Left kidney (tissue), 2 donors: Measurements from ENCODE around the gene C14orf119. TPM values are rescaled to one million over a fixed set of nuclear protein-coding genes. Genes with fewer than 3 reads are reported as not detected.

Experiments
- DNase-seq: peaks from one replicate; pipeline ENCODE4 v3.0.0-alpha.2; 2013
- polyA plus RNA-seq: library from polyadenylated mRNA; unstranded; fragments of 120-200 nt; gene quantifications from one replicate; pipeline ENCODE4 v1.2.1, GENCODE V29; 2013; ENCODE audit not compliant: insufficient read length

The C14orf119 gene
- polyA plus RNA-seq, 1 donor: 76.1 TPM

DNA sequence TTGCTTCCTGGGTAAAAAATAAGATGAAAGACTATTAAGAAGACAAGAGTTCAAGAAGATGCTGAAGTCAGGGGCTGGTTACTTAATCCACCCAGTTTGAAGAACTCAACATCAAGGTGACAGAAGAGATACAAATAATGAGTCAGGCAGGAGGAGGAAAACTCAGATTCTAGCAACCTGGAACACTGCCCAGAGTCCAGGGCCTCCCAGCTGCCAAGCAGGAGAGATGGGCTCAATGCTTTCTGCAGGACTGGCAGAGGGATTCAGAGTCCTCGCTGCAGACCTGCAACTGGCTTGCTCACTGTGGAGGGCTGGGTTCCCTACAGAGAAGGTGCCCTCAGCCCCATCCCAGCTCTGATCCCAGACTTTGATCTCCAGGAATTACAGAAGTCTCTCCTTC lies 52.4 kb downstream of the C14orf119 start:
- no peak for DNase-seq

DNA sequence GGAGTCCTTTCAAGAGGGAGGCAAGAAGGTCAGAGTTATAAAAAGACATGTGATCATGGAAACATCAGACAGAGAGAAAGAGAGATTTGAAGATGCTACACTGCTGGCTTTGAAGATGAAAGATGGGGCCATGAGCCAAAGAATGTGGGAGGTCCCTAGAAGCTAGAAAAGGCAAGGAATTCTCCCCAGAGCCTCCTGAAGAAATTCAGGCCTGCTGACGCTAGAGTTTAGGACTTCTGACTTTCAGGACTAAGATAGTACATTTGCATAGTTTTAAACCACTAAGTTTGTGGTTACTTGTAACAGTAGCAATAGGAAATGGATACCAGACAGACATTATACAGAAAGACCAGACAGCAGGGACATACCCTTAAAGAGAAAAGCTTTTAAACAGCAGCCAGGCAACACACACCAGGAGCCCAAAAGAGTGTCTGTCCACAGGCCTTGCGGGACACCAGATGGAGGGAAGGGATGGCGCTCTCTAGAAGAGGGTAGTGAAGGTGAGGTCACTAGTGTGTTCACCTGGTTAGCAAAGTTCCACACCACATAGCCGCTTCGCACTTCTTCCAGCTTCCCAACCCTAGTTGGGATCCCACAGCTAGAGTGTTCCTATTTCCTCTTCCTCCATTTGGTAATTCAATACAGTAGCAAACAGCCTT lies 53.4 kb downstream of the C14orf119 start:
- no peak for DNase-seq

DNA sequence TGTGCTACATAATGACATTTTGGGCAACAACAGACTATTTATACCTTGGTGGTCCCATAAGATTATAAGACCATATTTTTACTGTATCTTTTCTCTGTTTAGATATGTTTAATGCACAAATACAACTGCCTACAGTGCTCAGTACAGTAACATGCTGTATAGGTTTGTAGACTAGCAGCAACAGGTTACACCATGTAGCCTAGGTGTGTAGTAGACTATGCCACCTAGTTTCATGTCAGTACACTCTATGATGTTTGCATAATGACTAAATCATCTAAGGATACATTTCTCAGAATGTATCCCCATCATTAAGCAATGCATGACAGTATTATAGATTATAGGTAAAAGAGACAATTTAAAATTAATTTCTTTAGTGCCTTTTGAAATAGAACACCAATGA lies 54.4 kb downstream of the C14orf119 start:
- DNase-seq: no peak

Other genes with a start within 250 kb of the C14orf119 start
- 74.8 TPM for gene LRP10, start 223.8 kb upstream of the C14orf119 start, polyA plus RNA-seq
- 1.9 TPM for gene REM2, start 212.3 kb upstream of the C14orf119 start, polyA plus RNA-seq
- gene RBM23, start 176.4 kb upstream of the C14orf119 start, polyA plus RNA-seq: 132 TPM
- 185 TPM for gene PRMT5, start 166.1 kb upstream of the C14orf119 start, polyA plus RNA-seq
- gene HAUS4, start 138.4 kb upstream of the C14orf119 start, polyA plus RNA-seq: 77.6 TPM
- 97.2 TPM for gene AJUBA, start 113.0 kb upstream of the C14orf119 start, polyA plus RNA-seq
- gene C14orf93, start 85.4 kb upstream of the C14orf119 start, polyA plus RNA-seq: 22.2 TPM
- gene PSMB5, start 60.6 kb upstream of the C14orf119 start, polyA plus RNA-seq: 206 TPM
- gene PSMB11, start 53.3 kb upstream of the C14orf119 start, polyA plus RNA-seq: not detected
- 28.7 TPM for gene CDH24, start 38.0 kb upstream of the C14orf119 start, polyA plus RNA-seq
- 365 TPM for gene ACIN1, start 369 bp upstream of the C14orf119 start, polyA plus RNA-seq
- not detected for gene CIROP, start 9.5 kb downstream of the C14orf119 start, polyA plus RNA-seq
- gene CEBPE, start 23.8 kb downstream of the C14orf119 start, polyA plus RNA-seq: 0.08 TPM
- 92.4 TPM for gene SLC7A8, start 88.2 kb downstream of the C14orf119 start, polyA plus RNA-seq
- 2.3 TPM for gene RNF212B, start 142.4 kb downstream of the C14orf119 start, polyA plus RNA-seq
- 28.0 TPM for gene HOMEZ, start 190.6 kb downstream of the C14orf119 start, polyA plus RNA-seq
- 42.5 TPM for gene PPP1R3E, start 207.4 kb downstream of the C14orf119 start, polyA plus RNA-seq
- gene BCL2L2, start 211.3 kb downstream of the C14orf119 start, polyA plus RNA-seq: 50.6 TPM
- gene PABPN1, start 226.0 kb downstream of the C14orf119 start, polyA plus RNA-seq: 309 TPM